T-cell (primary cell): ENCODE results near the gene TUBGCP2. TPM values are rescaled to one million over a fixed set of nuclear protein-coding genes. Genes with fewer than 3 reads are reported as not detected.
A peak's percentile ranks its signal among the peaks of the same experiment; 100 is the strongest.

Experiments used
- ATAC-seq, 4 experiments: fragments of 200-7000 bp in 3 of 4; fragments of 150-1000 bp in 1 of 4; cut with Tn5 transposase; replicated peaks in 1 of 4; 1 replicate in 3 of 4; 2 replicates in 1 of 4; pipeline ENCODE4 v1.10.0; 2021; ENCODE audit warnings: moderate library complexity in 3 of 4, mild to moderate bottlenecking in 2 of 4, moderate number of reproducible peaks in 1 of 4
- CTCF ChIA-PET, 2 donors: fragments of 300-600 bp; sonication (Branson Sonifier 250); formaldehyde crosslinking; loops; one replicate each; lab custom pipeline; 2022; ENCODE audit warnings: antibody characterized with exemption in 2 of 2; lab: Charles Lee
- POLR2A ChIA-PET, 2 donors: fragments of 300-600 bp; sonication (Branson Sonifier 250); formaldehyde crosslinking; loops; one replicate each; lab custom pipeline; 2022; ENCODE audit warnings: antibody characterized with exemption in 2 of 2; lab: Charles Lee
- DNase-seq, 35 experiments: peaks; one replicate each; pipeline versions ENCODE4 v3.0.0 to v3.0.0-alpha.2; 2013 to 2023
- H3K27ac ChIP-seq: one replicate; pipeline ENCODE4 v1.5.1; 2013; ENCODE audit warnings: low read length
- H3K27me3 ChIP-seq, 2 experiments: replicated peaks in 1 of 2; 1 replicate in 1 of 2; 2 replicates in 1 of 2; pipeline versions ENCODE4 v1.6.1 to v1.7.0; 2013; ENCODE audit warnings: low read length in 1 of 2, mixed read lengths in 1 of 2; ENCODE audit not compliant: control insufficient read depth in 2 of 2, insufficient read depth in 2 of 2; ENCODE audit errors: extremely low read depth in 1 of 2
- H3K36me3 ChIP-seq, 2 donors: 1 replicate in 1 of 2; 2 replicates in 1 of 2; pipeline versions ENCODE4 v1.6.1 to v1.7.0; 2013; ENCODE audit warnings: low read length in 1 of 2; ENCODE audit not compliant: control insufficient read depth in 2 of 2, insufficient read depth in 1 of 2; ENCODE audit errors: extremely low read depth in 1 of 2
- H3K4me1 ChIP-seq, 2 experiments: 1 replicate in 1 of 2; 2 replicates in 1 of 2; pipeline versions ENCODE4 v1.6.1 to v1.7.0; 2013; ENCODE audit warnings: low read length in 2 of 2, mixed read lengths in 1 of 2; ENCODE audit not compliant: insufficient read depth in 2 of 2, control insufficient read depth in 1 of 2; ENCODE audit errors: extremely low read depth in 1 of 2
- H3K4me3 ChIP-seq, 2 donors: 1 replicate in 1 of 2; 2 replicates in 1 of 2; pipeline versions ENCODE4 v1.5.1 to v1.7.0; 2013; ENCODE audit warnings: mild to moderate bottlenecking in 2 of 2, low read length in 1 of 2, moderate library complexity in 1 of 2; ENCODE audit not compliant: control insufficient read depth in 1 of 2; ENCODE audit errors: extremely low read depth in 1 of 2
- H3K9me3 ChIP-seq: 2 replicates; pipeline ENCODE4 v1.7.0; 2013
- H3K27ac Mint-ChIP-seq, 2 donors: one replicate each; pipeline ENCODE4 v1.8.0; 2020 to 2021; ENCODE audit warnings: mild to moderate bottlenecking in 2 of 2, mixed read lengths in 2 of 2
- H3K27me3 Mint-ChIP-seq, 2 donors: one replicate each; pipeline ENCODE4 v1.8.0; 2021 to 2022; ENCODE audit warnings: mixed read lengths in 2 of 2
- H3K36me3 Mint-ChIP-seq: one replicate; pipeline ENCODE4 v1.8.0; 2021; ENCODE audit warnings: mixed read lengths
- H3K4me1 Mint-ChIP-seq, 3 donors: one replicate each; pipeline ENCODE4 v1.8.0; 2020 to 2022; ENCODE audit warnings: mixed read lengths in 3 of 3, mild to moderate bottlenecking in 1 of 3
- H3K4me3 Mint-ChIP-seq, 3 donors: one replicate each; pipeline ENCODE4 v1.8.0; 2020 to 2022; ENCODE audit warnings: mild to moderate bottlenecking in 3 of 3, mixed read lengths in 3 of 3, moderate library complexity in 3 of 3
- H3K9me3 Mint-ChIP-seq, 3 donors: one replicate each; pipeline ENCODE4 v1.8.0; 2020 to 2022; ENCODE audit warnings: mixed read lengths in 3 of 3
- WGBS: methylation state at CpG from one replicate; pipeline ENCODE4 v1.1.5; 2013; ENCODE audit warnings: missing lambda C conversion rate; ENCODE audit not compliant: insufficient coverage; 5-methylcytosine and 5-hydroxymethylcytosine counted together
- total RNA-seq, 35 experiments: library from RNA in 6 of 35; stranded (reverse) in 6 of 35; fragments of 120-200 nt in 1 of 35; gene quantifications; one replicate each; pipeline versions ENCODE4 v1.2.1 to v1.2.4 and lab custom pipeline; 2013 to 2026

The TUBGCP2 gene
- total RNA-seq, 5 donors from 2014 or later (not counting 1 experiment from before 2014, with no cell fraction given), result 64.5 to 80.8 (median 72.7) TPM

DNA sequence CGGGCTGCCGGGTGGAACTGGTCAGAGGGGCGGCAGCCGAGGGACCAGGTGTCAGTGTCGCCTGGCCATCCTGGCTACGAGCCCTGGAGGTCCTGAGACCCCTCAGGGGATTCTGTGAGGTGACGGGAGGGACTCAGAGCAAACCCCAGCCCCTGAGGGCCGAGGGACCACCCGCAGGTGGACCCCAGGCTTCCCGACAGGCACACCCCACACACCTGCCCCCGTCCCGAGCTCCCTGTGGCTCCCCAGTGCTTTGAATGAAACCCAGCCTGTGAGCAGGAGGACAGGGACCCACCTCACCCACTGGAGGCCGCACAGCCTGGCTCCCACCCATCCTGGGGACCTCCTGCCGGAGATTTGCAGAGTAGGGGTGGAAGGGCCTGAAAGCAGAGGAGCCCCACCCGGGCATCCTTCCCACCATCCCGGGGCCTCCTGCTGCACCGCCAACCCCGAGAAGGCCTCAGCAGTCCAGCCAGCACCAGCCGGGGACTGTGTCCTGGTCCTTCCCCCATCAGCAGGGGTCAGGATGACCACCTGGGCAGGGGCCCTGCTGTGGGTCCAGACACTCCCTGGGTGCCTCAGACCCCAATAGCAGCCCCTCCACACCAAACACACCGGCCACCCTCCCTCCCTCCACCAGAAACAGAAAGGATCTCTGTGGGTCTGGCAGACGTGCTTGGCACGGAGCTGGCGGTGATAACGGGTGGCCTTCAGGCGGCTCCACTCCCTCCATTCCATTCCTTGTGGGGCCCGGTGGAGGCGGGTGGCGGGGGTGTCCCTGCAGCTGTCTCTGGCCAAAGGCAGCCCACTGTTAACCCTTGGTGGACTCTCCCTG lies 57.1 kb downstream of the TUBGCP2 start:
- no peaks in the 10 kb centered on the region for H3K36me3 Mint-ChIP-seq
- DNase-seq, result no peak
- no peaks in the 10 kb centered on the region for H3K36me3 ChIP-seq
- WGBS, result 86% methylated on average over 19 of the region's 28 CpGs
- H3K27me3 ChIP-seq, result peaks cover 0 to 6% of the 10 kb centered on the region in 2 experiments
- peaks cover 0 to 10% (median 1%) of the 10 kb centered on the region in 3 donors for H3K4me1 Mint-ChIP-seq
- ATAC-seq, result no peak
- H3K4me3 Mint-ChIP-seq, result no peak overlapping the region
- no peak overlapping the region for H3K27ac Mint-ChIP-seq
- H3K27ac ChIP-seq, result no peak overlapping the region
- no peak overlapping the region for H3K4me3 ChIP-seq
- H3K4me1 ChIP-seq, result no peaks in the 10 kb centered on the region
- ChIA-PET POLR2A (no interaction called here), CTCF (no interaction called here)
- peaks cover 0 to 6% of the 10 kb centered on the region in 2 donors for H3K27me3 Mint-ChIP-seq
- no peaks in the 10 kb centered on the region for H3K9me3 Mint-ChIP-seq
- H3K9me3 ChIP-seq, result no peaks in the 10 kb centered on the region

DNA sequence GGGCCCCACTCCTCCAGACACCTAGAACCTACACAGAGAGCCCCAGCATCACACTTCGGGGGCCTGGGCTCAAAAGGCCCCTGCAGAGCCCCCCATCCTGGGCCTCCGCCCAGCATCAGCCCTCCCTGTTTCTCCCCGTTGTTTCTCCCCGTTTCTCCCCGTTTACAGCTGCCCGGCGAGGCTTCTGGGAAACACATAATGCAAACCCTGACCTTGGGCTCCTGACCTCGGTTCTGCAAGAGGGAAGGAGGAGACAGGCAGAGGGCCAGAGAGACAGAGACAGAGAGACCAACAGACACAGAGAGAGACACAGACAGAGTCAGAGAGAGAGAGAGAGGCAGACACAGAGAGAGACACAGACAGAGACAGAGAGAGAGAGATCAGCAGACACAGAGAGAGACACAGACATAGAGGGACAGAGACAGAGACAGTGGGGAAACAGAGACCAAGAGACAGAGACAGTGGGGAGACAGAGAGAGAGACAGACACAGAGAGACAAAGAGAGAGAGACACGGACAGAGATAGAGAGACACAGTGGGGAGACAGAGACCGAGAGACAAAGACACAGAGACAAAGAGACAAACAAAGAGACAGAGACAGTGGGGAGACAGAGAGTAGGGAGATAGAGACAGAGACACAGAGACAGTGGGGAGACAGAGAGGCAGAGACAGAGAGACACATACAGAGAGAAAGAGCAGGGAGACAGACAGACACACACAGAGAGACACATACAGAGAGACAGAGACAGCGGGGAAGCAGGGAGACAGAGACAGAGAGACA lies 58.5 kb downstream of the TUBGCP2 start:
- Mint-ChIP-seq H3K27me3 (peaks cover 0 to 10% of the 10 kb centered on the region in 2 donors), H3K9me3 (no peaks in the 10 kb centered on the region), H3K27ac (peak overlapping the region in 1 of 2 donors; percentile 37), H3K4me3 (no peak overlapping the region), H3K4me1 (peaks cover 0 to 10% (median 1%) of the 10 kb centered on the region in 3 donors), H3K36me3 (no peaks in the 10 kb centered on the region)
- Histone ChIP-seq H3K36me3 (no peaks in the 10 kb centered on the region), H3K4me3 (no peak overlapping the region), H3K27me3 (peaks cover 0 to 20% of the 10 kb centered on the region in 2 experiments), H3K9me3 (no peaks in the 10 kb centered on the region), H3K27ac (no peak overlapping the region), H3K4me1 (no peaks in the 10 kb centered on the region)
- 66% methylated on average over 6 of the region's 11 CpGs for WGBS
- no peak for ATAC-seq
- DNase-seq, result no peak
- ChIA-PET POLR2A (no interaction called here), CTCF (no interaction called here)

DNA sequence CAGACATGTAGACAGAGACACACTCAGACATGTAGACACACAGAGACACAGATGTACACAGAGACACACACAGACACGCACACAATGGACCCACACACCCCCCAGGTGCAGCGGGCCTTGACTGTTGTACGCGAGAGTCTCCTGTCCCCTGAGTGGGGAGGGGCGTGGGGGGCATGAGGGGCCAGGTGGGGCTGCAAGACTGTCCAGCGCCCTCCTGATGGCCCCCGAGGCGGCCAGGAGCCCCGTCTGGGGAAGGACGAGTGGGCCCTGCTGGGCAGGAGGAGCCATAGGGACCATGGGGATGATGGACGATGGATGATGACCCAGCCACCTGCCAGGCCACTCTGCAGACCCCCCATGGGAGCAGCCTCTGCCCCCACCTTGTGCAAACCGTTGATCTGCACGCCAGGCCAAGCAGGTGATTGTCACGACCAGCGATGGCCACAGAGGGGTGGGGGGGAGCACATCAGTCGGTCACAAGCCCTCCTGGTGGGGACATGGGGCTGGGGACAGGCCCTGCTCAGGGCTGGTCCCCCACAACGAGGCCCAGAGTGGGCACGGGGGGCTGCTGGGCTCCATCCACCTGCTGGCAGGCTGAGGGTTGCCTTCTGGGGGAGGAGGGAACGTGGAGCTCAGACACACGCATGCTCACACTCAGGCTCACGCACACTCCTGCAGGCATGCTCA lies 59.4 kb downstream of the TUBGCP2 start:
- H3K4me1 ChIP-seq, result no peaks in the 10 kb centered on the region
- no peak overlapping the region for H3K4me3 Mint-ChIP-seq

DNA sequence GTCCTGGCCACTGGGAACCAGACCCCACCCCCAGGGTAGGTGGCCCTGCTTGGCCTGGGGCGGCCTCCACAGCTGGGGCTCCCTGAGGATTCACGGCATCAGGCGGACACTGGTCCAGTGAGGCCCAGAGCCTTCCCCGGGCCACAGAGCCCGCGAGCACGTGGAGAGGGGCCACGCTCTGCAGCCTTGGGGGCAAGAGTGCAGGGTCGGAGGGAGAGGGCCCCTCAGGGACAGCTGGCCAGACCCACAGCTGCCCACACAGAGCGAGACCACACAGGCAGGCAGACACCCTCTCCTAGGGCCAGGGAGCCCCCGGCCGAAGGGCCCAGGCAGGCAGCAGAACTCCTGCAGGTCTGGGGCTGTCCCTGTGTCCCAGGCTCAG lies 60.3 kb downstream of the TUBGCP2 start:
- Histone ChIP-seq H3K27ac (no peak overlapping the region), H3K9me3 (no peaks in the 10 kb centered on the region), H3K4me1 (no peaks in the 10 kb centered on the region), H3K36me3 (no peaks in the 10 kb centered on the region), H3K27me3 (peaks cover 0 to 39% of the 10 kb centered on the region in 2 experiments), H3K4me3 (no peak overlapping the region)
- Mint-ChIP-seq H3K9me3 (no peaks in the 10 kb centered on the region), H3K36me3 (no peaks in the 10 kb centered on the region), H3K4me3 (no peak overlapping the region), H3K27ac (no peak overlapping the region), H3K4me1 (peaks cover 0 to 8% (median 1%) of the 10 kb centered on the region in 3 donors), H3K27me3 (peaks cover 0 to 21% of the 10 kb centered on the region in 2 donors)
- ATAC-seq, result no peak
- CTCF ChIA-PET, result no interaction called here
- WGBS, result 94% methylated on average over 12 of the region's 12 CpGs
- DNase-seq, result no peak
- POLR2A ChIA-PET, result no interaction called here

More for the DNA sequence above, 59.4 kb downstream of the TUBGCP2 start:
- POLR2A ChIA-PET, result no interaction called here
- no peak overlapping the region for H3K27ac Mint-ChIP-seq
- ATAC-seq (no peak), DNase-seq (no peak)
- Histone ChIP-seq H3K9me3 (no peaks in the 10 kb centered on the region), H3K27me3 (peaks cover 0 to 29% of the 10 kb centered on the region in 2 experiments), H3K4me3 (no peak overlapping the region), H3K36me3 (no peaks in the 10 kb centered on the region), H3K27ac (no peak overlapping the region)
- H3K36me3 Mint-ChIP-seq, result no peaks in the 10 kb centered on the region
- peaks cover 0 to 8% (median 1%) of the 10 kb centered on the region in 3 donors for H3K4me1 Mint-ChIP-seq
- CTCF ChIA-PET, result no interaction called here
- no peaks in the 10 kb centered on the region for H3K9me3 Mint-ChIP-seq
- WGBS, result 67% methylated on average over 14 of the region's 21 CpGs
- peaks cover 0 to 15% of the 10 kb centered on the region in 2 donors for H3K27me3 Mint-ChIP-seq

DNA sequence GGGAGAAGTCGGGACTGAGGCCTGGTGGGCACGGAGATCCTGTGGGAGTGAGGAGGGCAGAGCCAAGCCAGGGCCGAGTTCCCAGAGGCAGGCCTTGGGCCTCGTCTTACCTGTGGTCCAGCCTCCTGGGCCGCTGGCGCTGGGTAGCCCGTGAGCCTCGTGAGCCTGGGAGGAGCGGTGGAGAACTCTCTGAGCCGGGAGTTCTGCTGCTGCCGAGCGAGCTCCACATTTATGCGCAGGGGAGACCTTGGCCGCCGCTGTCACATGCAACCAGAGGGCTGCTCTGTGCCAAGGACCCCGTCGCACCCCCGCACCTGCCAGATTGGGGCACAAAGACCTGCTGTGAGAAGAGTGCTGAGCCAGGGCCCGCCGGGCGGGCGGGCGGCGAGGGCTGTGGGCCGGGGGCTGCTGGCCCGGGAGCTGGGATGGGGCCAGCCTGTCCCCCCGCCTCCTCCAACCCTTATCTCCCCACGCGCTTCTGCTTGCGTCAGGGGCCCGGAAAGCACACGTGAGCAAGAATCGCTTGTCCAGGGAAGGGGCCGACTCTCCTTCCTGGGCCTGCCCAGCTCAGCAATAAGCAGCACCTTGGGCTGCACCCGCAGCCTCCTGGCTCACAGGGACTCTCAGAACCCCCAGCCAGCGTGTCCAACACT lies 60.9 kb downstream of the TUBGCP2 start:
- ChIA-PET CTCF (no interaction called here), POLR2A (no interaction called here)
- DNase-seq (no peak), ATAC-seq (no peak)
- no peaks in the 10 kb centered on the region for H3K36me3 ChIP-seq
- H3K4me1 Mint-ChIP-seq, result peaks cover 0 to 11% (median 1%) of the 10 kb centered on the region in 3 donors
- no peaks in the 10 kb centered on the region for H3K9me3 ChIP-seq
- no peak overlapping the region for H3K4me3 ChIP-seq
- no peak overlapping the region for H3K27ac Mint-ChIP-seq
- H3K4me3 Mint-ChIP-seq, result no peak overlapping the region
- H3K27me3 ChIP-seq, result peaks cover 0 to 44% of the 10 kb centered on the region in 2 experiments
- WGBS, result 92% methylated on average over 27 of the region's 36 CpGs
- H3K27ac ChIP-seq, result no peak overlapping the region
- H3K36me3 Mint-ChIP-seq, result no peaks in the 10 kb centered on the region
- H3K4me1 ChIP-seq, result no peaks in the 10 kb centered on the region
- H3K9me3 Mint-ChIP-seq, result no peaks in the 10 kb centered on the region
- peaks cover 4 to 25% of the 10 kb centered on the region in 2 donors for H3K27me3 Mint-ChIP-seq

DNA sequence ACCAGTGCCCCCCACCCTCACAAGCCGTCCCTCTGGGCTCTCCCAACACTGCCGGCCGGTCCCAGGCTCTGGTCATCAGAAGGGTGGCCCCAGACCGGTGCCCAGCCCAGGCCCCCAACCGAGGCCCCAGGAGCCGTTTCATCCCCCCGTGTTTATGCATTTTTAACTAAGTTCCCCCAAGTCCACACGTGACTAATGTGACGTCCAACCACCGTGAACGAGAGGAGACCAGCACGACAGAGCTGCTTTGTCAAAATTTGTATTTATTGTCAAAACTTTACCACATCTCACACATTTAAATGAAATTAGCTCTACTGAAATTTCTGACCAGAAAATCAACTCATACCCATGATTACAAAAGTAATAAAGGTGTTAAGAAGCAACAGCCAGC lies 62.4 kb downstream of the TUBGCP2 start:
- peaks cover 0 to 58% of the 10 kb centered on the region in 2 experiments for H3K27me3 ChIP-seq
- peaks cover 18 to 37% of the 10 kb centered on the region in 2 donors for H3K27me3 Mint-ChIP-seq
- WGBS, result 84% methylated on average over 10 of the region's 12 CpGs
- ChIA-PET POLR2A (interaction anchor here in 1 of 2 donors (0.7 kb wide), 1 partner anchor 57 kb away, joined by 5 read pairs; no protein-coding TSS in a partner anchor), CTCF (no interaction called here)
- no peaks in the 10 kb centered on the region for H3K36me3 Mint-ChIP-seq
- H3K4me1 Mint-ChIP-seq, result peaks cover 7 to 22% (median 8%) of the 10 kb centered on the region in 3 donors
- ATAC-seq (no peak), DNase-seq (no peak)
- H3K27ac Mint-ChIP-seq, result no peak overlapping the region
- H3K4me3 ChIP-seq, result no peak overlapping the region
- no peak overlapping the region for H3K4me3 Mint-ChIP-seq
- H3K27ac ChIP-seq, result no peak overlapping the region
- no peaks in the 10 kb centered on the region for H3K9me3 ChIP-seq
- no peaks in the 10 kb centered on the region for H3K9me3 Mint-ChIP-seq
- H3K4me1 ChIP-seq, result peaks cover 0 to 11% of the 10 kb centered on the region in 2 experiments
- H3K36me3 ChIP-seq, result no peaks in the 10 kb centered on the region
